ENCODE data around the gene UTS2R.
A peak's percentile ranks its signal among the peaks of the same experiment; 100 is the strongest.

Gene UTS2R

DNA sequence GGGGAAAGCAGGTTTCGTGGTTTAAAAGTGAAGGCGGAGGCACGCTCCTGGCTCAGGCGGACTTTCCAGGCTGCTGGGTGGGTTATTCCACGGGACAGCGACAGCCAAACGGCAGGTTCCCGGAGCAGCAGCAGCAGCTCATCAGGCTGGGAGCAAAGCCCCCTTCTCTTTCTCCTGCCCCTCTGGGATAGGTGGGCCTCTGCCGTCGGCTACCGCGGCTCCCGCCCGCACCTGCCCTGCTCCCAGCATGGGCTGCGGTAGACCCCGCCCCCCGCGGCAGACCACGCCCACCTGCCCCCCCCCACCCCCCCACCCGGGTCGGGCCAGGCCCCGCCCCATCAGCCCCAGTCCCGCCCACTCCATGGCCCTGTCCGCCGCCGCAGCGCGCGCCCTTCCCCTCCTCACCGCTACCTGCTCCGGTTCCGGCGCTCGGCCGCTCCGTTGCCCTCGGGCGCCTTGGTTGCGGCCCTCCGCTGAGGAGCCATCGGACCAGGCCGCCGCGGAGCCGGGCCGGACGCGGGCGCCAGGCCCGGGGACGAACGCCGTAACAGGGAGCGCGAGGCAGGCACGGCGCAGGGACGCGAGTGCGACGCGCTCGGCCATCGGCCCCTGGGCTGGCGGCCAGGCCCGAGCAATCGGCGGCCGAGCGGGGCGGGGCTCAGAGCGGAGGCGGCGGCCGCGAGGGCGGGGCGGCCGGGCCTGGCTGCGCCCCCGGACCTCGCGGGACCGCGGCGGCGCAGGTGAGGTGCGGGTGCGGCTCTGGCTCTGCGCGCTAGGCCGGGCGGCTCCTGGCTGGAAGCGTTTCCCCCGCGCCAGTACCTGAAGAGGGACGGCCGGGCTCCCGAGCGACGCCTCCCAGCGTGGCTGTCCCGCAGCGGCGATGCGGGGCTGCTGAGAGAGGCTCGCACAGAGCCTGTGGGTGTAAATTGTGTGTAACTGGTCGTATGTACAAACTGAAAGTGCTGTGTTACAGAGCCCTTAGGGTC is 46.7 kb downstream of the UTS2R start, which contains the start of the genes HEXD and OGFOD3:
HEXD (plus strand) TSS at position 347 of the 986 bp plus-strand sequence. CDS start 1,453 bp downstream, outside the sequence.
OGFOD3 (minus strand) TSS at position 586 of the 986 bp plus-strand sequence; CDS start at position 485, 101 bp downstream.
- Histone ChIP-seq H3K4me3 (ENCODE audit: low read depth in 1 of 2, low read length in 2 of 2) (peak within 1 kb of the TSS; percentile 86 to 95), H3K36me3 (ENCODE audit: insufficient read depth, low read length) (peaks cover 27% of the 10 kb centered on the region), H2AFZ (ENCODE audit: low read depth, low read length) (peak within 1 kb of the TSS; percentile 93), H3K27me3 (ENCODE audit: insufficient read depth, low read length, poor library complexity) (no peaks in the 10 kb centered on the region), H3K9me3 (ENCODE audit: insufficient read depth, low read length, severe bottlenecking) (no peaks in the 10 kb centered on the region), H3K9ac (ENCODE audit: low read depth, low read length) (peak within 1 kb of the TSS; percentile 85), H3K4me1 (ENCODE audit: insufficient read depth, low read length) (peaks cover 37% of the 10 kb centered on the region), H4K20me1 (ENCODE audit: insufficient read depth, low read length) (peaks cover 18% of the 10 kb centered on the region), H3K79me2 (ENCODE audit: insufficient read depth, low read length) (peaks cover 40% of the 10 kb centered on the region), H3K4me2 (ENCODE audit: insufficient read depth, low read length) (peak within 1 kb of the TSS; percentile 97), H3K27ac (ENCODE audit: low read length) (peak within 1 kb of the TSS; percentile 97)
- no peak for TF ChIP-seq EZH2 (IDR thresholded peaks at IDR 0.05; ENCODE audit: borderline replicate concordance, low read depth, low read length, severe bottlenecking)
- peak; percentile 83 for DNase-seq
- ATAC-seq (ENCODE audit: insufficient read depth, low read depth): peak; percentile 78

DNA sequence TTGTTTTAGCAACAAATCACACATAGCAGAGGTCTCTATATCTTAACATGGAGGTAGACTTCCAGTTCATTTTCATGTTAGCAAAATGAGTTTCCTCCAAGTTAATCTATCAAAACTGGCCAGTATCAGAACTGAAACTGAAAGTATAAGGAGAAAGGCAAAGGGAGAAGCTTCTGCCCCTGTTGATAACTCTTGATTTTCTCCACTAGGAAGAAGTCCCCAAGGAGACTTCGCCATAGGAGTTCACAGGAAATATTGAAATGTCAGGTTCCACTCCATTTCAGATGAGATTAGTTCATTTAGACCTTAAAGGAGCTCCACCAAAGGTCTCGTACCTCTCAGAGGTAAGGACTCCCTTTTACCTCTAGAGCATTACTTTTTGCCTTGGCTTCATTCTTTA is 48.0 kb downstream of the UTS2R start:
- H4K20me1 ChIP-seq (ENCODE audit: insufficient read depth, low read length): peaks cover 18% of the 10 kb centered on the region
- H3K27ac ChIP-seq (ENCODE audit: low read length): peak overlapping the region; percentile 97
- peaks cover 38% of the 10 kb centered on the region for H3K79me2 ChIP-seq (ENCODE audit: insufficient read depth, low read length)
- ATAC-seq (ENCODE audit: insufficient read depth, low read depth) (no peak), DNase-seq (no peak)
- peaks cover 35% of the 10 kb centered on the region for H3K4me1 ChIP-seq (ENCODE audit: insufficient read depth, low read length)
- H3K4me2 ChIP-seq (ENCODE audit: insufficient read depth, low read length): peak overlapping the region; percentile 97
- no peaks in the 10 kb centered on the region for H3K9me3 ChIP-seq (ENCODE audit: insufficient read depth, low read length, severe bottlenecking)
- no peak for TF ChIP-seq EZH2 (IDR thresholded peaks at IDR 0.05; ENCODE audit: borderline replicate concordance, low read depth, low read length, severe bottlenecking)
- TF ChIP-seq, protein P1, sequence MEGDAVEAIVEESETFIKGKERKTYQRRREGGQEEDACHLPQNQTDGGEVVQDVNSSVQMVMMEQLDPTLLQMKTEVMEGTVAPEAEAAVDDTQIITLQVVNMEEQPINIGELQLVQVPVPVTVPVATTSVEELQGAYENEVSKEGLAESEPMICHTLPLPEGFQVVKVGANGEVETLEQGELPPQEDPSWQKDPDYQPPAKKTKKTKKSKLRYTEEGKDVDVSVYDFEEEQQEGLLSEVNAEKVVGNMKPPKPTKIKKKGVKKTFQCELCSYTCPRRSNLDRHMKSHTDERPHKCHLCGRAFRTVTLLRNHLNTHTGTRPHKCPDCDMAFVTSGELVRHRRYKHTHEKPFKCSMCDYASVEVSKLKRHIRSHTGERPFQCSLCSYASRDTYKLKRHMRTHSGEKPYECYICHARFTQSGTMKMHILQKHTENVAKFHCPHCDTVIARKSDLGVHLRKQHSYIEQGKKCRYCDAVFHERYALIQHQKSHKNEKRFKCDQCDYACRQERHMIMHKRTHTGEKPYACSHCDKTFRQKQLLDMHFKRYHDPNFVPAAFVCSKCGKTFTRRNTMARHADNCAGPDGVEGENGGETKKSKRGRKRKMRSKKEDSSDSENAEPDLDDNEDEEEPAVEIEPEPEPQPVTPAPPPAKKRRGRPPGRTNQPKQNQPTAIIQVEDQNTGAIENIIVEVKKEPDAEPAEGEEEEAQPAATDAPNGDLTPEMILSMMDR (IDR thresholded peaks at IDR 0.05; ENCODE audit: borderline replicate concordance, extremely low read depth, low read length, poor library complexity, severe bottlenecking): no peak
- peaks cover 27% of the 10 kb centered on the region for H3K36me3 ChIP-seq (ENCODE audit: insufficient read depth, low read length)
- peak overlapping the region; percentile 81 to 95; a peak in 3 of 4 replicates for H3K4me3 ChIP-seq (ENCODE audit: low read depth in 1 of 2, low read length in 2 of 2)
- H3K27me3 ChIP-seq (ENCODE audit: insufficient read depth, low read length, poor library complexity): no peaks in the 10 kb centered on the region
- 0 out of 2 replicates have a peak overlapping the region, but pooled peaks have one; percentile 93 for H2AFZ ChIP-seq (ENCODE audit: low read depth, low read length)
- peak overlapping the region; percentile 85 for H3K9ac ChIP-seq (ENCODE audit: low read depth, low read length)

DNA sequence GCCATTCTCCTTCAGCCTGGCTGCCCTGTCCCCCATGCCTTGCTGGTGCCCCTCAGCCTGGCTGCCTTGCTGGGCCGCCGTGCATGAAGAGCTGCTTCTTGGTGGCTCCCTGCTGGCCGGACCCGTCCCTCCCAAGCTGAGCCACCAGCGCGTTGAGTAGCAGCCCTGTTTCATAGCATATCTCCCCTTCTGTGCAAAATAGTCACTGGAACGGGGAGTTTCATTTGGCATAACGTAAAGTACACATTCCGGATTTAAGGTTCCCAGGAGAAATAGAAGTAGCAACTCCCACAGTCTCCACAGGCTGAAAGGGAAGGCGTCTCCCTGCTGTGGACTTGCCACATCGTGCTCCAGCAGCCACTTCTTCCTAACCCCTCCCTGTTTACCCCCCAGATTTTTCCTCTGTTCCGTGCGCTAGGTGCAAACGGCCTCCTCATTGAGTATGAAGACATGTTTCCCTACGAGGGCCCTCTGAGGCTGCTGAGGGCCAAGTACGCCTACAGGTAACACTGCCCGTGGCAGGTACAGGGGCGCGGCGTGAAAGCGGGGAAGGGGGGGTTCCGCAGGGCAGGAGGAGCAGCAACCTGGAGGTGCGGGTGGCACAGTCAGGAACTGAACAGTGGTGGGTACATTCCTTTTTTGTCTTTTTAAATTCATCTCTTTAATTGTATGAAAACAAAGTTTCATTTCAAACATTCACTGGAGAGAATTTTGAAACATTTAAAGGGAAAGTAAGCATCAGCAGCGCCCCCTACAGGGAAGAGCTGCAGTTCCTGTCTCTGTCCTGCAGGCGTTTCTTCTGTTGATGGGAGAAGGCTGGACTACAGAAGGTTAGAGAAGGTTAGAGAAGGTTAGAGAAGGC is 52.7 kb downstream of the UTS2R start:
- TF ChIP-seq EZH2 (IDR thresholded peaks at IDR 0.05; ENCODE audit: borderline replicate concordance, low read depth, low read length, severe bottlenecking): no peak
- TF ChIP-seq, protein P1 (IDR thresholded peaks at IDR 0.05; ENCODE audit: borderline replicate concordance, extremely low read depth, low read length, poor library complexity, severe bottlenecking): peak; percentile 83
- Histone ChIP-seq H3K36me3 (ENCODE audit: insufficient read depth, low read length) (peaks cover 21% of the 10 kb centered on the region), H2AFZ (ENCODE audit: low read depth, low read length) (no peak overlapping the region), H3K4me1 (ENCODE audit: insufficient read depth, low read length) (peaks cover 14% of the 10 kb centered on the region), H3K4me3 (ENCODE audit: low read depth in 1 of 2, low read length in 2 of 2) (no peak overlapping the region), H3K9me3 (ENCODE audit: insufficient read depth, low read length, severe bottlenecking) (no peaks in the 10 kb centered on the region), H3K79me2 (ENCODE audit: insufficient read depth, low read length) (peaks cover 8% of the 10 kb centered on the region; the same call in 1 of the 2 replicates), H3K4me2 (ENCODE audit: insufficient read depth, low read length) (no peak overlapping the region), H3K9ac (ENCODE audit: low read depth, low read length) (no peak overlapping the region), H3K27me3 (ENCODE audit: insufficient read depth, low read length, poor library complexity) (no peaks in the 10 kb centered on the region), H3K27ac (ENCODE audit: low read length) (no peak overlapping the region), H4K20me1 (ENCODE audit: insufficient read depth, low read length) (no peaks in the 10 kb centered on the region)
- ATAC-seq (ENCODE audit: insufficient read depth, low read depth): peak; percentile 64
- peak; percentile 61 for DNase-seq

Measured in DND-41 (cell line).